Gastrocnemius medialis (tissue), 4 donors: ENCODE results near the gene SCNN1A.

Experiments used
- POLR2A ChIP-seq, 2 donors: fragments of 450-650 bp; IDR thresholded peaks; one replicate each; pipeline ENCODE4 v1.6.1; 2017; ENCODE audit warnings: antibody characterized with exemption in 2 of 2, mild to moderate bottlenecking in 2 of 2, moderate library complexity in 2 of 2
- TF ChIP-seq, protein P1 (sequence below), 5 experiments: fragments of 450-650 bp in 3 of 5; fragments of 200-600 bp in 2 of 5; sonication (generic) in 2 of 5; IDR thresholded peaks in 4 of 5; conservative IDR thresholded peaks in 1 of 5; 1 replicate in 4 of 5; 2 replicates in 1 of 5; pipeline ENCODE4 v1.5.1; 2016 to 2019; ENCODE audit warnings: antibody characterized with exemption in 5 of 5, mild to moderate bottlenecking in 3 of 5, moderate library complexity in 3 of 5

DNA sequence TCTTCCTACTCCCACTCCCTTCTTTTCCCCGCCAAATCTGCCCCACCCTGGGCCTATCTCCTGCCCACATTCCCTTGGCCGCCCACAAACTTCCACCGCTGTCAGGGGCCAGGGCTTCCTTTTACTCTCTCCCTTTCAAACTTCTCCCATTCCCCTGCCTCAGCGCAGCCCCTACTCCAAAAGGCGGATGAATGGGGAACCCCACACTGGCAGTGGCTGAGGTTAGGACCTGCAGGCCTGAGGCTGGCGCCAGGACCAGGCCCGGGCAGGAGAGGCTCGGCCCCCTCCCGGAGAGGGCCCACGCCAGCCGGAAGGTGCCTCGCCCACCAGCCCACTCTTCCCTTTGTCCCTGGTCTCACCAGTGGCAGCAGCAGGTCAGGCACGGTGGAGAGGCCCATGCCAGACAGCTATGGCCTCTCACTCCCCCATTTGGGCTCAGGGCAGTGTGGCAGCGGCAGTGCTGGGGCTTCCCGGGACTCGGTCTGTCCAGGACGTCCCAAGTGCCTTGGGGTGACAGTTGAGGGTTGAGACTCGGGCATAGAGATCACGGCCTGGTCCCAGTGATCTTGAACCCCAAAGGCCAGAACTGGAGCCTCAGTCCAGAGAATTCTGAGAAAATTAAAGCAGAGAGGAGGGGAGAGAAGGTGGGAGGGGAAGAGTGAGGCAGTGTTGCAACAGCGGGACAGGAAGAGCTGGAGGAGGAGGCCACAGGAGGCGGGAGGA lies 33.8 kb downstream of the SCNN1A start, which contains the start of gene TNFRSF1A:
- TF ChIP-seq, protein P1, sequence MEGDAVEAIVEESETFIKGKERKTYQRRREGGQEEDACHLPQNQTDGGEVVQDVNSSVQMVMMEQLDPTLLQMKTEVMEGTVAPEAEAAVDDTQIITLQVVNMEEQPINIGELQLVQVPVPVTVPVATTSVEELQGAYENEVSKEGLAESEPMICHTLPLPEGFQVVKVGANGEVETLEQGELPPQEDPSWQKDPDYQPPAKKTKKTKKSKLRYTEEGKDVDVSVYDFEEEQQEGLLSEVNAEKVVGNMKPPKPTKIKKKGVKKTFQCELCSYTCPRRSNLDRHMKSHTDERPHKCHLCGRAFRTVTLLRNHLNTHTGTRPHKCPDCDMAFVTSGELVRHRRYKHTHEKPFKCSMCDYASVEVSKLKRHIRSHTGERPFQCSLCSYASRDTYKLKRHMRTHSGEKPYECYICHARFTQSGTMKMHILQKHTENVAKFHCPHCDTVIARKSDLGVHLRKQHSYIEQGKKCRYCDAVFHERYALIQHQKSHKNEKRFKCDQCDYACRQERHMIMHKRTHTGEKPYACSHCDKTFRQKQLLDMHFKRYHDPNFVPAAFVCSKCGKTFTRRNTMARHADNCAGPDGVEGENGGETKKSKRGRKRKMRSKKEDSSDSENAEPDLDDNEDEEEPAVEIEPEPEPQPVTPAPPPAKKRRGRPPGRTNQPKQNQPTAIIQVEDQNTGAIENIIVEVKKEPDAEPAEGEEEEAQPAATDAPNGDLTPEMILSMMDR (IDR thresholded peaks at IDR 0.05 in 4 of 5, conservative IDR thresholded peaks at IDR 0.05 in 1 of 5): no peak
- TF ChIP-seq POLR2A (IDR thresholded peaks at IDR 0.05): peak; percentile 63 to 71
